ENCODE data around the gene CLN6. TPM values are rescaled to one million over a fixed set of nuclear protein-coding genes. Genes with fewer than 3 reads are reported as not detected.

Gene CLN6
- total RNA-seq, 1 donor from 2014 or later: 37.5 TPM

GRCh38 chr15:68201153-68201878 is 28.2 kb downstream of the CLN6 start:
- no peaks in the 10 kb centered on the region for H3K36me3 Mint-ChIP-seq (ENCODE audit: low read depth)
- intact Hi-C loops (cut with micrococcal nuclease): no loop called here
- DNase-seq: no peak
- H3K27ac Mint-ChIP-seq: no peak overlapping the region
- ChIA-PET POLR2A (no interaction called here), CTCF (no interaction called here)
- TF ChIP-seq, protein P1, sequence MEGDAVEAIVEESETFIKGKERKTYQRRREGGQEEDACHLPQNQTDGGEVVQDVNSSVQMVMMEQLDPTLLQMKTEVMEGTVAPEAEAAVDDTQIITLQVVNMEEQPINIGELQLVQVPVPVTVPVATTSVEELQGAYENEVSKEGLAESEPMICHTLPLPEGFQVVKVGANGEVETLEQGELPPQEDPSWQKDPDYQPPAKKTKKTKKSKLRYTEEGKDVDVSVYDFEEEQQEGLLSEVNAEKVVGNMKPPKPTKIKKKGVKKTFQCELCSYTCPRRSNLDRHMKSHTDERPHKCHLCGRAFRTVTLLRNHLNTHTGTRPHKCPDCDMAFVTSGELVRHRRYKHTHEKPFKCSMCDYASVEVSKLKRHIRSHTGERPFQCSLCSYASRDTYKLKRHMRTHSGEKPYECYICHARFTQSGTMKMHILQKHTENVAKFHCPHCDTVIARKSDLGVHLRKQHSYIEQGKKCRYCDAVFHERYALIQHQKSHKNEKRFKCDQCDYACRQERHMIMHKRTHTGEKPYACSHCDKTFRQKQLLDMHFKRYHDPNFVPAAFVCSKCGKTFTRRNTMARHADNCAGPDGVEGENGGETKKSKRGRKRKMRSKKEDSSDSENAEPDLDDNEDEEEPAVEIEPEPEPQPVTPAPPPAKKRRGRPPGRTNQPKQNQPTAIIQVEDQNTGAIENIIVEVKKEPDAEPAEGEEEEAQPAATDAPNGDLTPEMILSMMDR (IDR thresholded peaks at IDR 0.05): no peak
- peaks cover 9% of the 10 kb centered on the region for H3K4me1 Mint-ChIP-seq
- H3K4me3 Mint-ChIP-seq: no peak overlapping the region
- H3K27me3 Mint-ChIP-seq: no peaks in the 10 kb centered on the region
- no peak for ATAC-seq (ENCODE audit: low read depth)
- no peaks in the 10 kb centered on the region for H3K9me3 Mint-ChIP-seq

GRCh38 chr15:68200016-68200861 is 29.3 kb downstream of the CLN6 start:
- H3K27me3 Mint-ChIP-seq: no peaks in the 10 kb centered on the region

GRCh38 chr15:68199340-68199739 is 30.2 kb downstream of the CLN6 start:
- POLR2A ChIA-PET: interaction anchor here (0.5 kb wide), 1 partner anchor 358 kb away, joined by 3 read pairs; no protein-coding TSS in a partner anchor
- peaks cover 6% of the 10 kb centered on the region for H3K4me1 Mint-ChIP-seq
- CTCF ChIA-PET: no interaction called here
- TF ChIP-seq, protein P1 (IDR thresholded peaks at IDR 0.05): no peak
- DNase-seq: no peak
- no peak for ATAC-seq (ENCODE audit: low read depth)
- no peaks in the 10 kb centered on the region for H3K9me3 Mint-ChIP-seq
- H3K36me3 Mint-ChIP-seq (ENCODE audit: low read depth): peaks cover 2% of the 10 kb centered on the region
- no peak overlapping the region for H3K4me3 Mint-ChIP-seq
- H3K27me3 Mint-ChIP-seq: no peaks in the 10 kb centered on the region
- H3K27ac Mint-ChIP-seq: no peak overlapping the region
- intact Hi-C loops (cut with micrococcal nuclease): no loop called here

More at GRCh38 chr15:68200016-68200861, 29.3 kb downstream of the CLN6 start:
- H3K36me3 Mint-ChIP-seq (ENCODE audit: low read depth): no peaks in the 10 kb centered on the region
- TF ChIP-seq, protein P1 (IDR thresholded peaks at IDR 0.05): no peak
- intact Hi-C loops (cut with micrococcal nuclease): no loop called here
- H3K4me1 Mint-ChIP-seq: peaks cover 6% of the 10 kb centered on the region
- H3K27ac Mint-ChIP-seq: no peak overlapping the region
- POLR2A ChIA-PET: no interaction called here
- ATAC-seq (ENCODE audit: low read depth): no peak
- no peak for DNase-seq
- H3K9me3 Mint-ChIP-seq: no peaks in the 10 kb centered on the region
- no peak overlapping the region for H3K4me3 Mint-ChIP-seq
- CTCF ChIA-PET: no interaction called here

DNA sequence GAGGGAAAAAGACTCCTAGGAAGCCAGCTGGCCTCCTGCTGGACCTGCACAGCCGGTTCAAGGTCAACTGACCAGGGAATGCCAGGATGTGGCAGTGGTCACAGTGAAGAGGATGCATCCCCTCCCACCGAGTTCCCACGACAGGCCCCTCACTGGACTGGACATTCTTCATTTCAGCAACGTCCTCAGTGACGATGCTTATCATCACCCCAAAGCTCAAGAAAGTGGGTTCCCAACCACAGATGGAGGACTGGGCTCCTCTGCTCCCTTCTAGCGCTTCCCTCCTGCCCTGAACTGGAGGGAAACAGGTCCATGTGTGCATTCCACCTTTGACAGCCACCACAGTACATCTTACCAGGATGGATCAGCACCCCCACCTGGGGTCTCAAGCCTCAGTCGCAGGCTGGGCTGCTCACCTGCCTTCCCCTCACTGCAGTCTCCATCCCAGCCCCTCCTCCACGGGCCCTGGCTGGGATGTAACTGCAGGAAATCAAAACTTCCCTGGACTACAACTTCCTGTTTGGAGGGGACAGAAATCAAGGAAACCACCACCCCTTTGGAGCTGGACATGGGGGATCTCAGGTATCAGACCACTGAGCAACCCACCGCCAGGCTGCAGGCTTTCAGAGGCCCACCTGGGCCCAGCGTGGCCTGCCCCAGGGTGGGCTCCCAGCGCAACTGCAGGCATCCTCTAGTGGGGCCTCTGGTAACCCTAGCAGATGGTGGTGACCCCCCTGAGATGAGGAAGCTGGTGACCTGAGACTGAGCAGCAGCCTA is 31.7 kb downstream of the CLN6 start:
- POLR2A ChIA-PET: no interaction called here

More for the DNA sequence above, 31.7 kb downstream of the CLN6 start:
- H3K36me3 Mint-ChIP-seq (ENCODE audit: low read depth): peaks cover 9% of the 10 kb centered on the region
- no peak for ATAC-seq (ENCODE audit: low read depth)
- DNase-seq: no peak
- H3K9me3 Mint-ChIP-seq: no peaks in the 10 kb centered on the region
- peaks cover 6% of the 10 kb centered on the region for H3K4me1 Mint-ChIP-seq
- no peak overlapping the region for H3K27ac Mint-ChIP-seq
- CTCF ChIA-PET: no interaction called here
- intact Hi-C loops (cut with micrococcal nuclease): no loop called here
- TF ChIP-seq, protein P1 (IDR thresholded peaks at IDR 0.05): no peak
- no peaks in the 10 kb centered on the region for H3K27me3 Mint-ChIP-seq
- no peak overlapping the region for H3K4me3 Mint-ChIP-seq

Data from activated B cell treated with CpG ODN at 0.5 μM for 24 hours (primary cell).